Measurements from ENCODE around the gene TICRR.
A peak's percentile ranks its signal among the peaks of the same experiment; 100 is the strongest.

TICRR gene

DNA sequence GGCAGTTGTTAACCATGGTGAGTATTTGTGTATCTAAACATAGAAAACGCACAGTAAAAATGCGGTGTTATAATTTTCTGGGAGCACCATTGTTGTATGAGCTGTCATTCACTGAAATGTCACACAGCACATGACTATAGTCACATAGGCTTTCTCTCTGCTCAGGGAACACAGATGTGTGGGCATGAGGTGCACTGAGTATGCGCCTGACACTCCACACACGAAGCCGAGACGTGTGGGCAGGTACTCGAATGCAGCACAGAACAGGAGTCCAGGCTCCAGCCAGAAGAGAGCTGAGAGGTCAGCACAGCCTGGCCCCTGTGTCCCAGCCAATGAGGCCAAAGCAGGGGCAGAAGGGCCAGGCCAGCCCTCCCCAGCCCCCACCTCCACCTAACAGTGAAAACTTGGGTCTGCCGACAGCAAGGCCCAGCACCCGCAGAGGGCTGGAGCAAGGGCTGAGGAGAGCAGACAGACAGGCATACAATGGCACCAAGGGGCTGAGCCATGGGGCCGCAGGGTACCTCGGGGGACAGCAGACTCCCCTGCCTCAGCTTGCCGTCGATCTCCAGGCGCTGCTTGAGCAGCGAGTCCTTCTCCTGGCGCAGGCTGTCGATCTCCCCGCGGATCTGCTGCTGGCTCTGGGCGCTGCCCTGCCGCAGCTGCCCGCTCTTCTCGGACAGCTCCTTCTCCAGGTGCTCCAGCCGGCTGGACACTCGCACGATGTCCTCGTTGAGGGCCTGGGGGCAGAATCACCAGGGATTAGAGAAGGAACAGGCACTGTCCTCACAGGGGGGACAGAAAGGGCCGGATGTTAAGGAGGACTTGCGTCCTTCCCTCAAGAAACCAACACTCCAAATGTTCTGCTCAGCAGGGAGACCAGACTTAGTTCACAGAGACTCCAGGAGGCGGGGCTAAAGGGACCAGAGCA is 56.0 kb downstream of the TICRR start:
- DNase-seq, result no peak

DNA sequence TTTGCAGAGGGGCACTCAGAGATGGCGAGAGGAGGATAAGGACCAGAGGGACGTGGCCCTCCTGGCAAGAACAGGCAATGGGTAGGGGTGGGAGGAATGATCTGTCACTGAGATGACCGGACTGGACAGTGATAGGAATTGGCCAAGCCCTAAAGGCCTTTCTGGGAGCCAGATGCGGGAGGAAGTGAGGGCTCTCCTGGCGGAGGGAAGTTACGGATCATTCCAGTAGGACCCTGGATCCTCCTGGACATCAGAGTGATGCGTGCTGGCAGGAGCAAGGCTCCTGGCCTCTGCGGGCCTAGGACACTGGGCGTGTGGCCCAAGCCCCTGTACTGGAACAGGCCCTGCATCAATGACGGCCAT is 56.6 kb downstream of the TICRR start:
- no peak for DNase-seq

GRCh38 chr15:89632563-89633430 is 57.5 kb downstream of the TICRR start:
- no peak for DNase-seq

GRCh38 chr15:89633585-89633984 is 58.3 kb downstream of the TICRR start:
- no peak for DNase-seq

DNA sequence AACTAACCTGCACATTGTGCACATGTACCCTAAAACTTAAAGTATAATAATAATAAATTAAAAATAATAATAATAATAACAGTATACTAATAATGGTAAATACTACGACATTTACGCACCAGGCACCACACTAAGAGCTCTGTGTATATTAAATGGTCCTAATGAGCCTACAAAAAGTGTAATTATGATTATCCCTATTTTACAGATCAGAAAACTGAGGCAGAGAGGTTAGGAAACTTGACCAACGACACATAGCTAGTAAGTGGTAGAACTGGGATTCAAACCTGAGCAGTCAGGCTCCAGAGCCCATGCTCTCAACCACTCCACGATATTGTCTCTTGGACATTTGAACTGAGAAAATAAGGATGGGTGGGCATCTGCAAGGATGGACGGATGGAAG is 65.0 kb downstream of the TICRR start:
- no peak for DNase-seq

DNA sequence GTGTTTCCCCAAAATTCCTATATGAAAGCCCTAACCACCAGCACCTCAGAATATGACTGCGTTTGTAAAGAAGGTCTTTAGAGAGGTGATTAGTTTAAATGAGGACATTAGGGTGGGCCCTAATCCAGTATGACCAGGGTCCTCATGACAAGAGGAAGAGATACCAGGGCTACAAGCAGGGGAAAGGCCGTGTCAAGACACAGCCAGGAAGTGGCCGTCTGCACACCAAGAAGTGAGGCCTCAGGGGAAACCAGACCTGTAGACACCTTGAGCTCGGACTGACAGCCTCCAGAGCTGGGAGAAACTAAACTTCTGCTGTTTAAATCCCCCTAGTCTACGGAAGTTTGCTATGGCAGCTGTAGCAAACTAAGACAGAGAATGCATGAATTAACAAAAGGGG is 65.8 kb downstream of the TICRR start:
- DNase-seq, result no peak

DNA sequence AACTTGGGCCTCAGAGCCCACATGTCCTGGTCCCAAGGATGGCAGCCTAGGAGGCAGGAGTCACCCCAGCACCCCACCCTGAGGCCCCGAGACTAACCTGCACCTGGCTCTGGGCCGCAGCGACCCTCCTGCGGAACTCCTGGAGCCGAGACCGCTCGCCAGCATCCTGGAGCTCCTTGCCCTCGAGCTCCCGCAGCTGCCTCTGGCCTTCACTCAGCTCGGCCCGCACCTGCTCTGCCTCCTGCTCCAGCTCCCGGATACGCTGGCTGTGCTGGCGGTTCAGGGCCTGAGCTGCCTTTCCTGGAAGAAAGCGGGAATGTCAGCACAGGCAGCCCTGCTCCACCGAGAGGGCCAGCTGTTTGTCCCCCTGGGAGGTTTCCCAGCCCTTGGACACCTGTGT is 66.8 kb downstream of the TICRR start:
- DNase-seq, result no peak

DNA sequence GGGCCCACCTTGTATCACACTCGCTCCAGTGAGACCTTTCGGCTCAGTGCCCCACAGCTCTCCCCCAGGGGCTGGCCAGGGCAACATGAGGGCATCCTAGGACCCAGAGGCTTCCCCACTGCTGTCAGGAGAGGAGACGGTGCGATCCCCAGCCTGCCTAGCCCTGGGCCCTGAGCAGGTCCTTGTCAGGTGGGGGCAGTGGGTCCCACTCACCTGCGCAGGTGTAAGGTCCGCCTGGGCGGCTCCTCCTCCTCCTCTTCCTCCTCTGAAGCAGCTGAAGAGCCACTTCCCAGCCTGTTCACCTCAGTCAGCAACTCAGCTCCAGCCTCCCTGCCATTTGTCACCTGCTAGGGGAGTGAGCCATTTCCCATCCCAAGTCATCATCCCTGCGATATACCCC is 70.4 kb downstream of the TICRR start:
- no peak for DNase-seq

GRCh38 chr15:89646416-89647141 is 71.3 kb downstream of the TICRR start:
- DNase-seq, result no peak

GRCh38 chr15:89647191-89647851 is 72.1 kb downstream of the TICRR start:
- DNase-seq, result peak; percentile 37

GRCh38 chr15:89648106-89649012 is 73.1 kb downstream of the TICRR start:
- DNase-seq, result no peak

GRCh38 chr15:89649013-89649625 is 73.8 kb downstream of the TICRR start:
- DNase-seq, result no peak

GRCh38 chr15:89649716-89650115 is 74.4 kb downstream of the TICRR start:
- no peak for DNase-seq

GRCh38 chr15:89652131-89652530 is 76.9 kb downstream of the TICRR start:
- DNase-seq, result no peak

GRCh38 chr15:89652666-89653065 is 77.4 kb downstream of the TICRR start:
- DNase-seq, result no peak

- no peak for DNase-seq
These were observed 78.3 kb downstream of the TICRR start for GRCh38 chr15:89653578-89653977.

DNA sequence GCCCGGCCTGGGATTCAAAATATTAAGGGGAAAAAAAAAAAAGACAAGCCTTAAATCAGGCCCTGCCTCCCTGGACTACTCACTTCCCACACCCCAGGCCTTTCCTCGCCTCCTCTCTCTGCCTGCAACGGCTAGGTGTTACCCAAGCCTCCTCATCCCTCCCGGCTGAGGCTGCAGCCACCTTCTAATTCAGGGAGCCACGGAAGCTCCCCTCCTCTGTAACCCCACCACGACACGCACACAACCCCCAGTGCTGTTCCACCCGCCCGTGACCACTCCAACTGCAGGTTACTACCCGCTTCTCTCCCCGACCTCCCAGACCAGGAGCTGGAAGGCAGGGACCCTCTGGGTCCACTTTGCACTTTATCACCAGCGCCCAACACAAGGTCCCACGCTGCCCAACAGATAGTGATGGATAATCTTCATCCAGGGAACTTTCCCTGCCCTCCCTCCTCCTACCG is 79.1 kb downstream of the TICRR start:
- no peak for DNase-seq

GRCh38 chr15:89654847-89655805 is 79.9 kb downstream of the TICRR start, which contains the start of gene KIF7:
TSS of gene KIF7 (minus strand) at chr15:89655467. CDS start at chr15:89652930, 2,537 bp downstream.
- no peak for DNase-seq

DNA sequence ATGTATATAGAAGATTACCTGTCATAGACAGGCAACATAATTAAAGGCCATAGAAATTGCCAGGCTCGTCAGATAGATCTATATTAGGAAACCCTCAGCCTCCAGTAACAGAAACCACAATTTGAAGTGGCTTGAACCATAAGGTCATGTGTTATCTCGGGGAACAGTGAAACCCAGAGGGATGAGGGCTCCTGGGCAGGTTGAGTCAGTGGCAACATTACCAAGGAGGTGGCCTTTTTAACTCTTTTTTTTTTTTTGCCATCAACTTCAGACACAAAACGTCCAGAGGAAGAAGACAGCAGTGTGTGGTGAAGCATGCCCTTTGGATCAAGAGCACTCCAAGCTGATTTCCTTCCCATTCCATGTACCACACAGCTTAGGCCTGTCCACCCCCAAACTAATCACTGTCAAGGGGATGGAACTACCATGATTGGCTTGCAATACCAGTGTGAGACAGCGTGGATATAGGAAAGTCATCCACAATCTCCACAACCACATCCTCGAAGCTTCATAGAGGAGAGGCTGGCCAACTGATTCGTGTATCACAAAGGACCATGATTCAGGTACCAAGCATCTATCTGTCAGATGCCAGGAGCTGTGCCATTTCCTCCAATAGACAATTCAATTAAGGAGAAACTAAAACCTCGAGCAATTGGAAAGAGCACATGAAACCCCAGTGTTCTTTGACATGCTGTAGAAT is 81.0 kb downstream of the TICRR start:
- no peak for DNase-seq
